Effector memory CD4-positive, alpha-beta T cell (primary cell): ENCODE measurements around the gene ARHGAP26.

Experiments used
- DNase-seq, 3 donors: peaks; one replicate each; pipeline ENCODE4 v3.0.0-alpha.2; 2020
- H3K27ac ChIP-seq: 2 replicates; pipeline ENCODE4 v1.7.0; 2013; ENCODE audit warnings: mild to moderate bottlenecking, low read length, moderate library complexity; ENCODE audit not compliant: insufficient read depth, poor library complexity, severe bottlenecking
- H3K27me3 ChIP-seq: replicated peaks from 2 replicates; pipeline ENCODE4 v1.7.0; 2013; ENCODE audit warnings: mild to moderate bottlenecking, low read length; ENCODE audit not compliant: insufficient read depth, control insufficient read depth, poor library complexity, severe bottlenecking
- H3K36me3 ChIP-seq: 2 replicates; pipeline ENCODE4 v1.7.0; 2013; ENCODE audit warnings: mild to moderate bottlenecking, low read length, moderate library complexity; ENCODE audit not compliant: control insufficient read depth, insufficient read depth
- H3K4me1 ChIP-seq: 2 replicates; pipeline ENCODE4 v1.7.0; 2013; ENCODE audit warnings: low read length, mild to moderate bottlenecking; ENCODE audit not compliant: control insufficient read depth, insufficient read depth, poor library complexity, severe bottlenecking
- H3K4me3 ChIP-seq: 2 replicates; pipeline ENCODE4 v1.7.0; 2013; ENCODE audit warnings: low read length, low read depth, mild to moderate bottlenecking; ENCODE audit not compliant: insufficient read depth, poor library complexity, severe bottlenecking
- H3K9me3 ChIP-seq: 2 replicates; pipeline ENCODE4 v1.7.0; 2013; ENCODE audit warnings: mild to moderate bottlenecking, low read length, moderate library complexity; ENCODE audit not compliant: control insufficient read depth

ARHGAP26 gene

GRCh38 chr5:142821733-142822487, 51.7 kb downstream of the ARHGAP26 start:
- no peak overlapping the region for H3K4me3 ChIP-seq
- no peak overlapping the region for H3K27ac ChIP-seq
- H3K36me3 ChIP-seq = no peaks in the 10 kb centered on the region
- peaks cover 7% of the 10 kb centered on the region for H3K4me1 ChIP-seq
- no peaks in the 10 kb centered on the region for H3K9me3 ChIP-seq
- H3K27me3 ChIP-seq = no peaks in the 10 kb centered on the region
- DNase-seq = no peak

- no peak for DNase-seq
- Histone ChIP-seq H3K4me1 (peaks cover 10% of the 10 kb centered on the region), H3K4me3 (no peak overlapping the region), H3K27me3 (no peaks in the 10 kb centered on the region), H3K27ac (no peak overlapping the region), H3K9me3 (no peaks in the 10 kb centered on the region), H3K36me3 (no peaks in the 10 kb centered on the region)
Measured at GRCh38 chr5:142823126-142823525, 52.9 kb downstream of the ARHGAP26 start.

DNA sequence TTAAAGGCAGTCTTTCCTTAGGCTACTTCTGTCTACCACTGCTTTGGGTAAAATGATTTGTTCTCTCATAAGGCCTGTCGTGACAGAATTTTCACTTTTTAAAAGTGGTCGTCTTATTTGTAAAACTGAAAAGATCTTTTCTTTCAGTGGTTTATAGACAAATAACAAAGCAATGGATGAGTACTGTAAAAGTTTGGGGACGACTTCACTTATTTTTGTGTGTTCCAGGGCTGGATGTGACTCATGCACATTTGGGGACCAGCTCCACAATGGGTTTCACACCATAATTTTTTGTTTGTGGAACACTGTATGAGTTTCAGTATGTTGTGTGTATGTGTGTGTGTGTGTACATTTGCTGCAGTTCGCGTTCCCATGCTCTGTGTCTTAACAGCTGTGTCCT, 53.6 kb downstream of the ARHGAP26 start:
- peaks cover 10% of the 10 kb centered on the region for H3K4me1 ChIP-seq
- no peaks in the 10 kb centered on the region for H3K27me3 ChIP-seq
- no peak overlapping the region for H3K4me3 ChIP-seq
- H3K27ac ChIP-seq = no peak overlapping the region
- no peak for DNase-seq
- no peaks in the 10 kb centered on the region for H3K36me3 ChIP-seq
- H3K9me3 ChIP-seq = no peaks in the 10 kb centered on the region

DNA sequence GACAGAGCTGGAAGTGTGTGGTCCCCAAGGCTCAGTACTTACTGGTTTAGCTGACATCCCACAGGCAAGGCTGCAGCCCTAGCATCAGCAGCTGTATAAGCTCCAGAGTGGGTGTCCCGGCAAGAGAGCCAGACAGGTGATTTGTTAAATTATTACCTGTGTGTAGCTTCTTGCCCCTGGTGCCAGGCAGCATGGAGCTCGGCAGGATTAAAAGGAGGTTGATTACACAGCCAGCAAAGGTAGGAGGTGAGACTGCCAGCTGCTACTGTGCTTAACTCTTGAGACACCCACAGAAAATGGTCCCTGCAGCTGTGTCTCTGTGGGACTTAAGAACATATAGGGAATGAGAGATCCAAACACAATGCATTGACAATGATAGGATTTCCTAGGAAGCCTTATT, 54.2 kb downstream of the ARHGAP26 start:
- Histone ChIP-seq H3K4me3 (no peak overlapping the region), H3K9me3 (no peaks in the 10 kb centered on the region), H3K4me1 (peaks cover 10% of the 10 kb centered on the region), H3K27me3 (no peaks in the 10 kb centered on the region), H3K36me3 (no peaks in the 10 kb centered on the region), H3K27ac (no peak overlapping the region)
- DNase-seq = no peak

- H3K27ac ChIP-seq = no peak overlapping the region
Measured at GRCh38 chr5:142825378-142826089, 55.4 kb downstream of the ARHGAP26 start.

DNA sequence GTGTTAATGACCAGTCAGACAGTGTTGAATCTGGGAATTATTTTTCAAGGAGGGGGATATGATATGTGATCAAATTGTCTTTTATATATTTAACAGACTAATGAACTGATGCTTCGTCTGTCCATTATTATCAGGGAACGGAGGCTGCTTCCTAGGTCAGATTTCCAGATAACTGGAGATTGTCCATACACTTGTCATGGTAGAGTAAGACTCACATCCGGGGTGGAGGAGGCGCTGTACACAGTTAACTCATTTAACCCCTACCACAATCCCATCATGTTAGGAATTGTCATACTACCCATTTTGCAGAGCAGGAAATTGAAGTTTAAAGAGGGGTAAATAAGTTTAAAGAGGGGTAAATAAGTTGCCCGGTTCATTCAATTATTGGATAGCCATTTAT, 55.9 kb downstream of the ARHGAP26 start:
- DNase-seq = no peak
- H3K4me3 ChIP-seq = no peak overlapping the region
- H3K27ac ChIP-seq = no peak overlapping the region
- H3K36me3 ChIP-seq = no peaks in the 10 kb centered on the region
- H3K27me3 ChIP-seq = no peaks in the 10 kb centered on the region
- H3K4me1 ChIP-seq = peaks cover 10% of the 10 kb centered on the region
- no peaks in the 10 kb centered on the region for H3K9me3 ChIP-seq

More at GRCh38 chr5:142825378-142826089, 55.4 kb downstream of the ARHGAP26 start:
- DNase-seq = no peak
- Histone ChIP-seq H3K36me3 (no peaks in the 10 kb centered on the region), H3K9me3 (no peaks in the 10 kb centered on the region), H3K4me1 (peaks cover 10% of the 10 kb centered on the region), H3K27me3 (no peaks in the 10 kb centered on the region), H3K4me3 (no peak overlapping the region)

DNA sequence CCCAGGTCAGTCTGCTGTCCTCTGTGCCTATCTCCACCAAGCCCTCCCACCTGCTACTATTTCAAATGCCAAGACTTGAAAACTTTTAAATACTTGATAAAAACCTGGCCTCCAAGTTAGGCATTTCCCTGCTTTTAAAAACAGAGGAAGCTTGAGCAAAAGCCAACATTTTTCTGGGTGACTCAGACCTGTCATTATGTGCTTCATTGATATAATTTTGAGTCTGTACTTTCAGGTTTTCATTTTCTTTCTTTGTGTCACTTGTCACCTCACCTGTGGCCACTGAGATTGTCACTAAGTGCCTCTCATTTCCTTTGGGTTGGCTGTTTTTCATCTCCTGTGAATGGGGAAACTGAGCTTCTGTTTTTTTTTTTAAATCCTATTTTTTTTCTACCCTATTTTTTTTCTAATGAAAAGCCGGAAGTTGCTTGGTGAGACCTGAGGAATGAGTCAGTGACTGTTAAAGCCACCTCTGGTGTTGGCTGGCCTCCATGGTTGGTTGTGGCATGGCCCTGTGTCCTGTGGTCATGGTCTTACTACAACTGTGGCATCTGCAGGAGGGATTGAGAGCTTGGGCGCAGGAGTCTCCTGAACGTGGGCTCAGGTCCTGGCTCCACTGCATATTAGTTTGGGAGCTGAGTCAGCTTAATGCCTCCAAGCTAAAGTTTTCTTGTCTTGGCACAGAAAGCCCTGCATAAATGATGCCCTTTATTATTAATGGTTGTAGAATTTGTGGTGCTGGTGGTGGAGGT, 56.7 kb downstream of the ARHGAP26 start:
- no peak for DNase-seq
- H3K27ac ChIP-seq = no peak overlapping the region
- H3K4me3 ChIP-seq = no peak overlapping the region
- H3K4me1 ChIP-seq = peaks cover 10% of the 10 kb centered on the region
- no peaks in the 10 kb centered on the region for H3K27me3 ChIP-seq
- H3K36me3 ChIP-seq = no peaks in the 10 kb centered on the region
- H3K9me3 ChIP-seq = no peaks in the 10 kb centered on the region

- Histone ChIP-seq H3K9me3 (no peaks in the 10 kb centered on the region), H3K27me3 (no peaks in the 10 kb centered on the region), H3K4me3 (no peak overlapping the region), H3K36me3 (no peaks in the 10 kb centered on the region), H3K27ac (no peak overlapping the region), H3K4me1 (peaks cover 10% of the 10 kb centered on the region)
- DNase-seq = no peak
Measured at GRCh38 chr5:142827934-142828576, 57.9 kb downstream of the ARHGAP26 start.

DNA sequence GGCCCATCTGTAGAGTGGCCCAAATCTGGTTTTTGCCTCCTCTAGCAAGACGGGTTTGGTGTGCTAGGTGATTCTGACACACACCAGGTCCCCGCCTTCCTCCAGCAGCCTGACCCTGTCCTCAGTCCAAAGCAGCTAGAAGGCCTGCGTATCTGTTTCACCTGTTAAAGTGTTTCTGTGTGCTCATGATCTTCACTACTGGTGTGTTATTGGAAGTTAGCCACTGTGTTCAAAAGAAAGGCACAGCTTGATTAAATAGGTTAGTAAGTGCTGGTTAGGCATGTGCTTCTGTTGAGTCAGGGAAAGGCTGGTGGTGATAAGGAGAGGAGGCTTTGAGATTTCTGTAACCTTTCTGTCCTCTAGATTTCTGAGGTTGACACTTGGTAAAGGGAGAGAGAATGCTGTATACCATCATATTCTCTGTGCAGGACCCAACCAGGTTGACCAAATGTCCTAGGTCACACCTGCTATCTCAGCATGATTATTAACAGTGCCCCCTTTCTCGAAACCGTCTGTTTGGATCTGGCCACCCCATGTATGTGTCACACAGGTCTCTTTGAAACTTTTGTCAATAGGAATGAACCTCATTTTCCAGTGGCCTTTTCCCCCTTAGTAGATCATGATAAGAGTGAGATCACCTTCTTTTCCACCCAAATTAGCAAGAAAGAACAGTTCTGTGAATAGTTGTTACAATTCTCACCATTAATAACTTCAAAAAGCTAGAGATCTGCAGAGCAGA, 58.8 kb downstream of the ARHGAP26 start:
- Histone ChIP-seq H3K36me3 (no peaks in the 10 kb centered on the region), H3K4me3 (no peak overlapping the region), H3K4me1 (peaks cover 10% of the 10 kb centered on the region), H3K27me3 (no peaks in the 10 kb centered on the region), H3K9me3 (no peaks in the 10 kb centered on the region), H3K27ac (no peak overlapping the region)
- DNase-seq = no peak
